Omental fat pad (tissue), 4 donors: ENCODE measurements around the gene MCC. TPM values are rescaled to one million over a fixed set of nuclear protein-coding genes. Genes with fewer than 3 reads are reported as not detected.

Experiments
- ATAC-seq: fragments of 150-250 bp; one replicate; pipeline ENCODE4 v1.9.1; 2016; ENCODE audit warnings: mild to moderate bottlenecking, moderate library complexity; ENCODE audit not compliant: low FRiP score
- DNase-seq: peaks from one replicate; pipeline ENCODE4 v3.0.0-alpha.2; 2019; ENCODE audit warnings: low spot score
- CTCF ChIP-seq, 3 donors: fragments of 450-650 bp; IDR thresholded peaks; one replicate each; pipeline ENCODE4 v1.5.1; 2016 to 2017; ENCODE audit warnings: antibody characterized with exemption in 3 of 3, mild to moderate bottlenecking in 3 of 3, moderate library complexity in 2 of 3
- total RNA-seq, 4 donors: library from RNA; depleted of rRNA; stranded (reverse); fragments of >200 nt; gene quantifications; one replicate each; pipeline ENCODE4 v1.1.0, GENCODE V29; 2016

MCC gene
- total RNA-seq, 4 donors from 2014 or later: 32.8 to 56.3 (median 44.4) TPM

DNA sequence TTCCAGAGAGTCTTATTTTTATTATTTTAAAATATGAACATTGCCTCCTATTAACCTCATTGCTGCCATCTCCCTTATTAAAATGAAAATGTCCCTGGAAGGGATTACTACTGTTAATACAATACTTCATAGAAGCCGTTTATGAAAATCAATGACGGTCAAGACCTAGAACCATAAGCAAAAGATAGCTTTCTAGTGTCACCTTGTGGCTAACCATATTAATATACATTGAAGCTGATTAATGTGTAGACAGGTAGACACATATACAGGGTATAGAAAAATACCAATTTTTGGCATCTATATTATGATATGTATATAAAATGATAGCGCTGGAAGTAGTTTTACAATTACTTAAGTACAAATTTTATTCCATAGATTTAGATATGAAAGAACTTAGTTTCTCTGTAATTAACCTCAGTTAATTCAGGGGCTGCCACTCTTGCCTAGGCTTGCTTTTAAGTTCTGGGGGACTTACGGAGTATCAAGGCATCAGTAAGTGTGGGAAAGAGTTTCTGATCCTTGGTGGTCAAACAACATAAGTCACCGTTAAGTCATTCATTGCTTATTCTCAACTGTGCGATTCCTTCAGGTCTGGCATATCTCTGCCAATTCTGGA is 22.7 kb upstream of the MCC start:
- ATAC-seq (no peak), DNase-seq (no peak)
- no peak for TF ChIP-seq CTCF (IDR thresholded peaks at IDR 0.05)

GRCh38 chr5:113508756-113509155 is 20.5 kb upstream of the MCC start:
- no peak for TF ChIP-seq CTCF (IDR thresholded peaks at IDR 0.05)
- ATAC-seq: no peak
- DNase-seq: no peak

GRCh38 chr5:113507601-113508000 is 19.3 kb upstream of the MCC start:
- no peak for TF ChIP-seq CTCF (IDR thresholded peaks at IDR 0.05)
- ATAC-seq: no peak
- DNase-seq: no peak

GRCh38 chr5:113505181-113505580 is 16.9 kb upstream of the MCC start:
- DNase-seq: no peak
- no peak for ATAC-seq
- TF ChIP-seq CTCF (IDR thresholded peaks at IDR 0.05): no peak

DNA sequence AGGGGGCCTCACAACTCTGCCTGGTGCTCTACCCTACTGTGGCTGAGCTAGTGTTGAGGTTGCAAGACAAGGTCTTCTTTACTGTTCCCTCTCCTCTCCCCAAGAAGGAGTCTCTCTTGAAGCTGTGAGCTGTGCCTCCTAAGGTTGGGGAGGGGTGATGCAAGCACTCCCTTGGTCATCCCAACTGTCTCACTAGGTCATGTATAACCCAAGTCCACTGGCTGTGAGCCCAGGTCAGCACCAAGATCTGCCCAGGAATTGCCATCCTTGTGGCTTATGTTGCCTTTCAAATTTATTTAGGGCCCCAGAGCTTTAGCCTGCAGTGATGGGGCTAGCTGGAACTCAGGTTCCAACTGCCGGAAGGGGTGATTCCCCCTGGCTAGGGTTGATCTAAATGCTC is 14.9 kb upstream of the MCC start:
- no peak for TF ChIP-seq CTCF (IDR thresholded peaks at IDR 0.05)
- no peak for DNase-seq
- no peak for ATAC-seq

GRCh38 chr5:113502073-113502472 is 13.8 kb upstream of the MCC start:
- no peak for DNase-seq
- ATAC-seq: no peak
- TF ChIP-seq CTCF (IDR thresholded peaks at IDR 0.05): no peak

GRCh38 chr5:113495422-113495841 is 7.2 kb upstream of the MCC start:
- no peak for ATAC-seq
- no peak for DNase-seq
- no peak for TF ChIP-seq CTCF (IDR thresholded peaks at IDR 0.05)
